ENCODE results near the gene CCDC82.

CCDC82 gene

DNA sequence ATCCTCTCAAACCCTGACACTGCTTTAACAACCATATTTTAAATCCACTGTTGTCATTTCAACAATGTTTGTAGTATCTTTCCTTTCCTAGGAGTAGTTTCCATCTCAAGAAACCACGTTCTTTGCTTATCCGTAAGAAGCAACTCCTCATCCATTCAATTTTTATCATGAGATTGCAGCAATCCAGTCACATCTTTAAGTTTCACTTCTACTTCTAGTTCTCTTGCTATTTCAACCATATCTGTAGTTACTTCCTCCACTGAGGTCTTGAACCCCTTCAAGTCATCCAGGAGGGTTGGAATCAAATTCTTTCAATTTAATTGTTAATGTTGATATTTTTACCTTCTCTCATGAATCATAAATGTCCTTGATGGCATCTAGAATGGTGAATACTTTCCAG is 22.4 kb downstream of the CCDC82 start:
- H4K20me1 ChIP-seq (ENCODE audit: insufficient read depth, low read length) = no peaks in the 10 kb centered on the region

GRCh38 chr11:96366024-96366423 is 23.7 kb downstream of the CCDC82 start:
- Histone ChIP-seq H3K9me2 (ENCODE audit: low read depth, low read length) (no peaks in the 10 kb centered on the region), H3F3A (ENCODE audit: insufficient read depth, low read length) (no peaks in the 10 kb centered on the region), H3K79me2 (ENCODE audit: insufficient read depth, low read length) (no peaks in the 10 kb centered on the region), H2AFZ (ENCODE audit: low read length) (no peak overlapping the region), H3K36me3 (ENCODE audit: insufficient read depth, low read length) (peaks cover 40% of the 10 kb centered on the region), H3K4me1 (ENCODE audit: insufficient read depth, low read length, severe bottlenecking) (no peaks in the 10 kb centered on the region), H3K4me2 (ENCODE audit: low read length) (no peak overlapping the region), H3K9ac (ENCODE audit: low read length) (no peak overlapping the region), H3K27me3 (ENCODE audit: insufficient read depth, low read length) (no peaks in the 10 kb centered on the region), H3K4me3 (ENCODE audit: low read depth, low read length, poor library complexity, severe bottlenecking) (no peak overlapping the region), H3K9me3 (ENCODE audit: low read length) (0 out of 2 replicates have a peak, but pooled peaks cover 3% of the 10 kb centered on the region), H3K27ac (ENCODE audit: low read depth, low read length, poor library complexity, severe bottlenecking) (no peak overlapping the region), H4K20me1 (ENCODE audit: insufficient read depth, low read length) (no peaks in the 10 kb centered on the region)
- no peak for TF ChIP-seq CTCF (IDR thresholded peaks at IDR 0.05; ENCODE audit: low read length)

More for the DNA sequence above, 22.4 kb downstream of the CCDC82 start:
- Histone ChIP-seq H3K9ac (ENCODE audit: low read length) (no peak overlapping the region), H3F3A (ENCODE audit: insufficient read depth, low read length) (no peaks in the 10 kb centered on the region), H3K36me3 (ENCODE audit: insufficient read depth, low read length) (peaks cover 36% of the 10 kb centered on the region), H3K27me3 (ENCODE audit: insufficient read depth, low read length) (no peaks in the 10 kb centered on the region), H3K9me2 (ENCODE audit: low read depth, low read length) (no peaks in the 10 kb centered on the region), H3K4me3 (ENCODE audit: low read depth, low read length, poor library complexity, severe bottlenecking) (no peak overlapping the region), H3K27ac (ENCODE audit: low read depth, low read length, poor library complexity, severe bottlenecking) (no peak overlapping the region), H2AFZ (ENCODE audit: low read length) (no peak overlapping the region), H3K9me3 (ENCODE audit: low read length) (0 out of 2 replicates have a peak, but pooled peaks cover 3% of the 10 kb centered on the region), H3K4me1 (ENCODE audit: insufficient read depth, low read length, severe bottlenecking) (no peaks in the 10 kb centered on the region), H3K79me2 (ENCODE audit: insufficient read depth, low read length) (no peaks in the 10 kb centered on the region), H3K4me2 (ENCODE audit: low read length) (no peak overlapping the region)
- TF ChIP-seq CTCF (IDR thresholded peaks at IDR 0.05; ENCODE audit: low read length) = no peak
- TF ChIP-seq EZH2 (IDR thresholded peaks at IDR 0.05; ENCODE audit: borderline replicate concordance, low read length) = no peak

GRCh38 chr11:96365493-96365892 is 24.2 kb downstream of the CCDC82 start:
- TF ChIP-seq EZH2 (IDR thresholded peaks at IDR 0.05; ENCODE audit: borderline replicate concordance, low read length) = no peak
- no peak for TF ChIP-seq CTCF (IDR thresholded peaks at IDR 0.05; ENCODE audit: low read length)
- Histone ChIP-seq H3K9me2 (ENCODE audit: low read depth, low read length) (no peaks in the 10 kb centered on the region), H4K20me1 (ENCODE audit: insufficient read depth, low read length) (no peaks in the 10 kb centered on the region), H3K4me2 (ENCODE audit: low read length) (no peak overlapping the region), H3K4me3 (ENCODE audit: low read depth, low read length, poor library complexity, severe bottlenecking) (no peak overlapping the region), H2AFZ (ENCODE audit: low read length) (no peak overlapping the region), H3K27ac (ENCODE audit: low read depth, low read length, poor library complexity, severe bottlenecking) (no peak overlapping the region), H3K4me1 (ENCODE audit: insufficient read depth, low read length, severe bottlenecking) (no peaks in the 10 kb centered on the region), H3K79me2 (ENCODE audit: insufficient read depth, low read length) (no peaks in the 10 kb centered on the region), H3K9ac (ENCODE audit: low read length) (no peak overlapping the region), H3F3A (ENCODE audit: insufficient read depth, low read length) (no peaks in the 10 kb centered on the region), H3K9me3 (ENCODE audit: low read length) (0 out of 2 replicates have a peak, but pooled peaks cover 3% of the 10 kb centered on the region), H3K27me3 (ENCODE audit: insufficient read depth, low read length) (no peaks in the 10 kb centered on the region), H3K36me3 (ENCODE audit: insufficient read depth, low read length) (peaks cover 37% of the 10 kb centered on the region)
